H1 (cell line): ENCODE data around the gene ZNF697. TPM values are rescaled to one million over a fixed set of nuclear protein-coding genes. Genes with fewer than 3 reads are reported as not detected.

ENCODE experiments used
- CTCF ChIA-PET: fragments of 300-600 bp; sonication (Branson Sonifier 250); formaldehyde crosslinking; loops from one replicate; lab custom pipeline; 2021; ENCODE audit not compliant: partially characterized antibody; lab: Charles Lee
- POLR2A ChIA-PET: fragments of 300-600 bp; sonication (Branson Sonifier 250); formaldehyde crosslinking; loops from one replicate; lab custom pipeline; 2021; ENCODE audit warnings: inconsistent platforms; ENCODE audit not compliant: partially characterized antibody; lab: Charles Lee
- DNase-seq, 2 experiments: peaks; one replicate each; pipeline versions ENCODE4 v3.0.0 to v3.0.0-alpha.2; 2010 to 2022; ENCODE audit warnings: low spot score in 2 of 2, low read depth in 1 of 2, mixed read lengths in 1 of 2
- FAIRE-seq: peaks from 2 replicates; lab custom pipeline; 2011; peaks lifted over from hg19 to GRCh38; lab: Jason Lieb, UNC
- H2AFZ ChIP-seq: 2 replicates; pipeline ENCODE4 v1.8.1; 2012; ENCODE audit warnings: low read length, inconsistent platforms
- H2AK5ac ChIP-seq: 2 replicates; pipeline ENCODE4 v1.6.1; 2013; ENCODE audit warnings: low read depth, low read length
- H2BK120ac ChIP-seq: replicated peaks from 2 replicates; pipeline ENCODE3; 2013; ENCODE audit warnings: low read depth, low read length, inconsistent platforms
- H2BK12ac ChIP-seq: 2 replicates; pipeline ENCODE4 v1.6.1; 2013; ENCODE audit warnings: low read depth, low read length
- H2BK15ac ChIP-seq: 2 replicates; pipeline ENCODE4 v1.6.1; 2013; ENCODE audit warnings: low read length
- H2BK20ac ChIP-seq: 2 replicates; pipeline ENCODE4 v1.6.1; 2013; ENCODE audit warnings: low read length
- H2BK5ac ChIP-seq: 2 replicates; pipeline ENCODE4 v1.6.1; 2013; ENCODE audit warnings: low read depth, low read length
- H3K14ac ChIP-seq: 2 replicates; pipeline ENCODE4 v1.6.1; 2013; ENCODE audit warnings: inconsistent platforms; ENCODE audit not compliant: insufficient read length
- H3K18ac ChIP-seq: 2 replicates; pipeline ENCODE4 v1.6.1; 2013; ENCODE audit warnings: low read length; ENCODE audit errors: extremely low read depth
- H3K23ac ChIP-seq: 2 replicates; pipeline ENCODE4 v1.6.1; 2013; ENCODE audit warnings: inconsistent platforms; ENCODE audit not compliant: insufficient read length
- H3K23me2 ChIP-seq: 2 replicates; pipeline ENCODE4 v1.6.1; 2013; ENCODE audit warnings: low read depth, low read length
- H3K27ac ChIP-seq: 2 replicates; pipeline ENCODE4 v1.6.1; 2011; ENCODE audit warnings: low read depth, low read length, inconsistent platforms
- H3K27me3 ChIP-seq, 4 experiments: replicated peaks in 1 of 4; 1 replicate in 1 of 4; 2 replicates in 3 of 4; pipeline versions ENCODE4 v1.6.1 to v1.8.1; 2011 to 2013; ENCODE audit warnings: low read length in 3 of 4, mild to moderate bottlenecking in 3 of 4, inconsistent platforms in 2 of 4, mixed read lengths in 2 of 4, moderate library complexity in 1 of 4; ENCODE audit not compliant: control insufficient read depth in 3 of 4, insufficient read depth in 3 of 4; ENCODE audit errors: extremely low read depth in 1 of 4
- H3K36me3 ChIP-seq, 4 experiments: 2 replicates each; pipeline versions ENCODE4 v1.6.1 to v1.8.1; 2011 to 2013; ENCODE audit warnings: mild to moderate bottlenecking in 4 of 4, low read length in 3 of 4, moderate library complexity in 2 of 4, control low read depth in 1 of 4, inconsistent platforms in 1 of 4; ENCODE audit not compliant: insufficient read depth in 4 of 4, control insufficient read depth in 2 of 4
- H3K4ac ChIP-seq: replicated peaks from 2 replicates; pipeline ENCODE3; 2013; ENCODE audit warnings: low read length, low read depth, mixed read lengths, inconsistent platforms; ENCODE audit not compliant: insufficient read length
- H3K4me1 ChIP-seq, 4 experiments: replicated peaks in 1 of 4; 1 replicate in 1 of 4; 2 replicates in 3 of 4; pipeline versions ENCODE4 v1.6.1 to v1.8.1; 2011 to 2013; ENCODE audit warnings: low read length in 3 of 4, inconsistent platforms in 2 of 4, mixed read lengths in 1 of 4; ENCODE audit not compliant: insufficient read depth in 4 of 4, control insufficient read depth in 3 of 4
- H3K4me2 ChIP-seq, 2 experiments: 2 replicates each; pipeline versions ENCODE4 v1.6.1 to v1.8.1; 2011 to 2013; ENCODE audit warnings: low read depth in 2 of 2, low read length in 2 of 2, control low read depth in 1 of 2, inconsistent platforms in 1 of 2, mild to moderate bottlenecking in 1 of 2; ENCODE audit not compliant: insufficient read depth in 1 of 2
- H3K4me3 ChIP-seq, 4 experiments: fragments of 200-600, 300-600 bp in 1 of 4; sonication (generic), shearing (Covaris generic), sonication (Bioruptor Twin) in 1 of 4; 2 replicates each; pipeline versions ENCODE4 v1.5.1 to v1.8.1; 2011 to 2016; ENCODE audit warnings: low read length in 4 of 4, low read depth in 3 of 4, control low read depth in 2 of 4, inconsistent platforms in 2 of 4, mild to moderate bottlenecking in 2 of 4, mixed read lengths in 1 of 4, moderate library complexity in 1 of 4; ENCODE audit not compliant: insufficient read depth in 2 of 4; ENCODE audit errors: extremely low read depth in 1 of 4
- H3K56ac ChIP-seq: replicated peaks from 2 replicates; pipeline ENCODE3; 2013; ENCODE audit warnings: low read depth, mild to moderate bottlenecking, mixed read lengths, low read length, inconsistent platforms; ENCODE audit not compliant: insufficient read length
- H3K79me1 ChIP-seq: 2 replicates; pipeline ENCODE4 v1.6.1; 2013; ENCODE audit warnings: low read depth, low read length, control low read depth
- H3K79me2 ChIP-seq, 2 experiments: 2 replicates each; pipeline versions ENCODE4 v1.6.1 to v1.8.1; 2012 to 2013; ENCODE audit warnings: low read length in 2 of 2, mild to moderate bottlenecking in 2 of 2, inconsistent platforms in 1 of 2; ENCODE audit not compliant: insufficient read depth in 2 of 2, control insufficient read depth in 1 of 2
- H3K9ac ChIP-seq, 4 experiments: replicated peaks in 1 of 4; 1 replicate in 1 of 4; 2 replicates in 3 of 4; pipeline versions ENCODE4 v1.6.1 to v1.8.1; 2011 to 2013; ENCODE audit warnings: low read depth in 3 of 4, low read length in 3 of 4, control low read depth in 2 of 4, mild to moderate bottlenecking in 2 of 4, moderate library complexity in 2 of 4, inconsistent platforms in 1 of 4; ENCODE audit errors: extremely low read depth in 1 of 4
- H3K9me3 ChIP-seq, 2 experiments: 2 replicates each; pipeline versions ENCODE4 v1.6.1 to v1.8.1; 2012 to 2013; ENCODE audit warnings: mild to moderate bottlenecking in 2 of 2, moderate library complexity in 2 of 2, control low read depth in 1 of 2, inconsistent platforms in 1 of 2, low read depth in 1 of 2, low read length in 1 of 2, mixed read lengths in 1 of 2; ENCODE audit not compliant: insufficient read depth in 2 of 2
- H4K20me1 ChIP-seq, 2 experiments: replicated peaks in 1 of 2; 2 replicates each; pipeline versions ENCODE3 to v1.8.1; 2011 to 2013; ENCODE audit warnings: inconsistent platforms in 2 of 2, low read length in 2 of 2, mild to moderate bottlenecking in 1 of 2; ENCODE audit not compliant: insufficient read depth in 2 of 2, control insufficient read depth in 1 of 2
- H4K5ac ChIP-seq: 2 replicates; pipeline ENCODE4 v1.6.1; 2013; ENCODE audit warnings: low read length, low read depth, mixed read lengths, inconsistent platforms; ENCODE audit not compliant: insufficient read length
- H4K8ac ChIP-seq: 2 replicates; pipeline ENCODE4 v1.8.0; 2013; ENCODE audit warnings: mild to moderate bottlenecking, moderate library complexity, low read length, inconsistent platforms; ENCODE audit not compliant: insufficient read depth; ENCODE audit errors: extremely low read depth
- H4K91ac ChIP-seq: replicated peaks from 2 replicates; pipeline ENCODE3; 2013; ENCODE audit warnings: low read length, mixed read lengths, inconsistent platforms; ENCODE audit not compliant: insufficient read length
- BCL11A ChIP-seq, 2 experiments: IDR thresholded peaks; one replicate each; pipeline ENCODE4 v1.6.1; 2011; ENCODE audit warnings: low read depth in 2 of 2, low read length in 2 of 2, mild to moderate bottlenecking in 2 of 2
- EP300 ChIP-seq, 2 experiments: IDR thresholded peaks; 1 replicate in 1 of 2; 2 replicates in 1 of 2; pipeline ENCODE4 v1.6.1; 2011 to 2012; ENCODE audit warnings: low read depth in 2 of 2, low read length in 2 of 2, mild to moderate bottlenecking in 2 of 2, borderline replicate concordance in 1 of 2, inconsistent platforms in 1 of 2, moderate library complexity in 1 of 2
- JUND ChIP-seq: IDR thresholded peaks from 2 replicates; pipeline ENCODE4 v1.6.1; 2011; ENCODE audit warnings: mild to moderate bottlenecking, improper control_type of control experiment, low read length
- KDM5A ChIP-seq: fragments of 200-600 bp; IDR thresholded peaks from 2 replicates; pipeline ENCODE4 v1.7.1; 2012; ENCODE audit warnings: mild to moderate bottlenecking, low read length, inconsistent platforms, mixed read lengths
- NANOG ChIP-seq: IDR thresholded peaks from 2 replicates; pipeline ENCODE4 v1.6.1; 2011; ENCODE audit warnings: low read length, low read depth, mild to moderate bottlenecking, inconsistent platforms; ENCODE audit not compliant: insufficient read depth, poor library complexity, severe bottlenecking
- SIN3A ChIP-seq, 2 experiments: IDR thresholded peaks in 1 of 2; conservative IDR thresholded peaks in 1 of 2; 2 replicates each; pipeline ENCODE4 v1.6.1; 2011 to 2012; ENCODE audit warnings: low read length in 2 of 2, improper control_type of control experiment in 1 of 2, low read depth in 1 of 2, mild to moderate bottlenecking in 1 of 2
- SP1 ChIP-seq: IDR thresholded peaks from 2 replicates; pipeline ENCODE4 v1.6.1; 2011; ENCODE audit warnings: low read depth, low read length
- SUZ12 ChIP-seq: fragments of 200-600 bp; sonication (generic); IDR thresholded peaks from 2 replicates; pipeline ENCODE4 v1.6.1; 2012; ENCODE audit warnings: mild to moderate bottlenecking, inconsistent platforms, low read length, moderate library complexity, mixed read lengths
- TAF1 ChIP-seq: IDR thresholded peaks from 2 replicates; pipeline ENCODE4 v1.6.1; 2011; ENCODE audit warnings: mild to moderate bottlenecking, low read depth, low read length
- YY1 ChIP-seq: IDR thresholded peaks from 2 replicates; pipeline ENCODE4 v1.6.1; 2011; ENCODE audit warnings: low read depth, mild to moderate bottlenecking, low read length
- WGBS, 2 experiments: shearing (Covaris generic) in 1 of 2; methylation state at CpG; one replicate each; pipeline versions ENCODE4 v1.1.6 to v1.1.7; 2013 to 2015; ENCODE audit warnings: low lambda C conversion rate in 2 of 2, mixed read lengths in 2 of 2, inconsistent platforms in 1 of 2, low coverage in 1 of 2, missing lambda C conversion rate in 1 of 2; ENCODE audit not compliant: insufficient replicate concordance in 2 of 2, insufficient coverage in 1 of 2, insufficient read length in 1 of 2; ENCODE audit errors: extremely low coverage in 1 of 2, missing lambda C conversion rate in 1 of 2; 5-methylcytosine and 5-hydroxymethylcytosine counted together
- polyA plus RNA-seq, 7 experiments: library from polyadenylated mRNA; depleted of rRNA in 3 of 7; stranded (reverse) in 5 of 7; unstranded in 2 of 7; fragments of >200 nt in 5 of 7; fragments of 200-250 nt in 2 of 7; gene quantifications; 1 replicate in 5 of 7; 2 replicates in 1 of 7; 4 replicates in 1 of 7; pipeline versions ENCODE4 v1.2.1 to v1.2.3, GENCODE V29; 2011 to 2013; ENCODE audit warnings: missing spikeins in 2 of 7, mixed read lengths in 2 of 7
- total RNA-seq: library from RNA; stranded (reverse); fragmentation: NEBNext Ultra II Directional; extraction: Animal tissue kit (Norgen Biotek cat#: 25700); gene quantifications from 2 replicates; pipeline ENCODE4 v1.2.1, GENCODE V29; 2021
- TF ChIP-seq, protein P1 (sequence below): IDR thresholded peaks from 2 replicates; pipeline ENCODE4 v1.6.1; 2012; ENCODE audit warnings: inconsistent platforms
- TF ChIP-seq, protein P2 (sequence below): IDR thresholded peaks from 2 replicates; pipeline ENCODE4 v1.6.1; 2011; ENCODE audit warnings: low read length, improper control_type of control experiment

Gene ZNF697
- total and polyA plus RNA-seq, 2 of the 8 experiments (the other 6 are each of a cell fraction or from before 2014, with no cell fraction given), result 5.6 to 18.3 TPM

DNA sequence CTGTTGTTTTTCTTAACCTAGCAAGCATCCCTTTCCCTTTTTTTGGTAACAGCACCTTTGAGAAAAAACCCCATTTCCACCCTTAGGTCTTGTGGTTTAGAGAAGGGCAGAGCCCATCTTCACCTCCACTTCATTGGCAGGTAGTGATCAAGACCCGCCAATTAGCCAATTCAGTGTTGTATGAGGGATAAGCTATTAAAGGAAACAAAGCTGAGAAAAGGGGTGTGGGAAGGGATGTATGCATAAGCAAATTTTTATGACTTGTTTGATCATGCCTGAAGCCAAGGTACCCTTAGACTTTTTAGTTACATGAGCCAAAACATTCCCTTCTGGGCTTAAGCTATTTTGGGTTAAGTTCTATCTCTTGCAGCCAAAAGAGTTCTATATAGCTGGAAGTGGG lies 3.6 kb upstream of the ZNF697 start:
- Histone ChIP-seq H2BK120ac (no peak overlapping the region), H2BK5ac (no peak overlapping the region), H4K5ac (no peak overlapping the region), H3K23me2 (peaks cover 5% of the 10 kb centered on the region; the same call in 1 of the 2 replicates), H2BK20ac (no peak overlapping the region), H3K4ac (no peak overlapping the region), H4K8ac (no peak overlapping the region), H3K27me3 (no peaks in the 10 kb centered on the region; a peak in 1 of 7 replicates), H3K56ac (no peak overlapping the region), H3K4me2 (no peak overlapping the region), H3K36me3 (no peaks in the 10 kb centered on the region), H4K20me1 (no peaks in the 10 kb centered on the region), H2BK12ac (no peak overlapping the region), H3K79me2 (peaks cover 2% of the 10 kb centered on the region in 2 experiments; a peak in 3 of 4 replicates), H3K14ac (no peak overlapping the region), H3K9ac (no peak overlapping the region), H3K23ac (no peak overlapping the region), H3K4me3 (no peak overlapping the region), H2BK15ac (no peak overlapping the region), H4K91ac (no peak overlapping the region), H3K79me1 (0 out of 2 replicates have a peak, but pooled peaks cover 2% of the 10 kb centered on the region), H3K18ac (no peak overlapping the region), H3K9me3 (no peaks in the 10 kb centered on the region), H3K4me1 (peaks cover 0 to 10% (median 6%) of the 10 kb centered on the region in 4 experiments; a peak in 5 of 7 replicates), H2AFZ (no peak overlapping the region), H3K27ac (no peak overlapping the region), H2AK5ac (no peak overlapping the region)
- DNase-seq, result no peak
- 100% methylated on average over 1 of the region's 1 CpG; no CpG with 5 or more reads in 1 of the 2 experiments for WGBS, 2 experiments
- CTCF ChIA-PET, result interaction anchor here (11.1 to 32.7 kb wide), 3 partner anchors 8 to 29 kb away, joined by 121 to 786 read pairs (median 168); no protein-coding TSS in a partner anchor
- no peak for FAIRE-seq
- POLR2A ChIA-PET, result interaction anchor here (1.6 to 1.7 kb wide), 2 partner anchors 60 to 62 kb away, joined by 4 to 6 read pairs; partner anchors contain the start of gene PHGDH
- TF ChIP-seq SP1, result no peak
- no peak for TF ChIP-seq BCL11A (IDR thresholded peaks at IDR 0.05; ENCODE audit: low read depth in 2 of 2, low read length in 2 of 2)
- TF ChIP-seq SIN3A (conservative IDR thresholded peaks at IDR 0.05 in 1 of 2, IDR thresholded peaks at IDR 0.05 in 1 of 2; ENCODE audit: low read depth in 1 of 2, low read length in 2 of 2), result no peak
- TF ChIP-seq, protein P1, sequence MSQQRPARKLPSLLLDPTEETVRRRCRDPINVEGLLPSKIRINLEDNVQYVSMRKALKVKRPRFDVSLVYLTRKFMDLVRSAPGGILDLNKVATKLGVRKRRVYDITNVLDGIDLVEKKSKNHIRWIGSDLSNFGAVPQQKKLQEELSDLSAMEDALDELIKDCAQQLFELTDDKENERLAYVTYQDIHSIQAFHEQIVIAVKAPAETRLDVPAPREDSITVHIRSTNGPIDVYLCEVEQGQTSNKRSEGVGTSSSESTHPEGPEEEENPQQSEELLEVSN, result no peak
- no peak for TF ChIP-seq TAF1
- TF ChIP-seq, protein P2, sequence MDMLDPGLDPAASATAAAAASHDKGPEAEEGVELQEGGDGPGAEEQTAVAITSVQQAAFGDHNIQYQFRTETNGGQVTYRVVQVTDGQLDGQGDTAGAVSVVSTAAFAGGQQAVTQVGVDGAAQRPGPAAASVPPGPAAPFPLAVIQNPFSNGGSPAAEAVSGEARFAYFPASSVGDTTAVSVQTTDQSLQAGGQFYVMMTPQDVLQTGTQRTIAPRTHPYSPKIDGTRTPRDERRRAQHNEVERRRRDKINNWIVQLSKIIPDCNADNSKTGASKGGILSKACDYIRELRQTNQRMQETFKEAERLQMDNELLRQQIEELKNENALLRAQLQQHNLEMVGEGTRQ, result no peak
- no peak for TF ChIP-seq NANOG
- TF ChIP-seq YY1, result no peak
- no peak for TF ChIP-seq SUZ12
- no peak for TF ChIP-seq JUND
- TF ChIP-seq KDM5A, result no peak
- TF ChIP-seq EP300 (IDR thresholded peaks at IDR 0.05; ENCODE audit: borderline replicate concordance in 1 of 2, low read depth in 2 of 2, low read length in 2 of 2), result no peak
